ENCODE measurements around the gene L1CAM. TPM values are rescaled to one million over a fixed set of nuclear protein-coding genes. Genes with fewer than 3 reads are reported as not detected.
A peak's percentile ranks its signal among the peaks of the same experiment; 100 is the strongest.

The L1CAM gene
- total and polyA plus RNA-seq, 11 donors, result 0.99 to 11.0 (median 2.4) TPM

DNA sequence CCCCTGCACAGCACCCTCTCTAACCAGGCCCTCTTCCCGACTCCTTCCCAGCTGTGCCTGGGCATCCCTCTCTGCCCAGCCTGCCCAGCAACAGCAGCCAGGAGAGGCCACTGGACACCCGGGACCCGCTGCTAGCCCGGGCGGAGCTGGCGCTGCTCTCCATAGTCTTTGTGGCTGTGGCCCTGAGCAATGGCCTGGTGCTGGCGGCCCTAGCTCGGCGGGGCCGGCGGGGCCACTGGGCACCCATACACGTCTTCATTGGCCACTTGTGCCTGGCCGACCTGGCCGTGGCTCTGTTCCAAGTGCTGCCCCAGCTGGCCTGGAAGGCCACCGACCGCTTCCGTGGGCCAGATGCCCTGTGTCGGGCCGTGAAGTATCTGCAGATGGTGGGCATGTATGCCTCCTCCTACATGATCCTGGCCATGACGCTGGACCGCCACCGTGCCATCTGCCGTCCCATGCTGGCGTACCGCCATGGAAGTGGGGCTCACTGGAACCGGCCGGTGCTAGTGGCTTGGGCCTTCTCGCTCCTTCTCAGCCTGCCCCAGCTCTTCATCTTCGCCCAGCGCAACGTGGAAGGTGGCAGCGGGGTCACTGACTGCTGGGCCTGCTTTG, 19.6 kb upstream of the L1CAM start:
- H3K27ac ChIP-seq, result peak overlapping the region in 8 of 12 donors; percentile 19 to 79 (median 70)
- peak in 2 of 5 donors; percentile 26 to 59 for DNase-seq
- TF ChIP-seq, protein P1, sequence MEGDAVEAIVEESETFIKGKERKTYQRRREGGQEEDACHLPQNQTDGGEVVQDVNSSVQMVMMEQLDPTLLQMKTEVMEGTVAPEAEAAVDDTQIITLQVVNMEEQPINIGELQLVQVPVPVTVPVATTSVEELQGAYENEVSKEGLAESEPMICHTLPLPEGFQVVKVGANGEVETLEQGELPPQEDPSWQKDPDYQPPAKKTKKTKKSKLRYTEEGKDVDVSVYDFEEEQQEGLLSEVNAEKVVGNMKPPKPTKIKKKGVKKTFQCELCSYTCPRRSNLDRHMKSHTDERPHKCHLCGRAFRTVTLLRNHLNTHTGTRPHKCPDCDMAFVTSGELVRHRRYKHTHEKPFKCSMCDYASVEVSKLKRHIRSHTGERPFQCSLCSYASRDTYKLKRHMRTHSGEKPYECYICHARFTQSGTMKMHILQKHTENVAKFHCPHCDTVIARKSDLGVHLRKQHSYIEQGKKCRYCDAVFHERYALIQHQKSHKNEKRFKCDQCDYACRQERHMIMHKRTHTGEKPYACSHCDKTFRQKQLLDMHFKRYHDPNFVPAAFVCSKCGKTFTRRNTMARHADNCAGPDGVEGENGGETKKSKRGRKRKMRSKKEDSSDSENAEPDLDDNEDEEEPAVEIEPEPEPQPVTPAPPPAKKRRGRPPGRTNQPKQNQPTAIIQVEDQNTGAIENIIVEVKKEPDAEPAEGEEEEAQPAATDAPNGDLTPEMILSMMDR (IDR thresholded peaks at IDR 0.05), result no peak
- no peak for TF ChIP-seq POLR2A (IDR thresholded peaks at IDR 0.05)

DNA sequence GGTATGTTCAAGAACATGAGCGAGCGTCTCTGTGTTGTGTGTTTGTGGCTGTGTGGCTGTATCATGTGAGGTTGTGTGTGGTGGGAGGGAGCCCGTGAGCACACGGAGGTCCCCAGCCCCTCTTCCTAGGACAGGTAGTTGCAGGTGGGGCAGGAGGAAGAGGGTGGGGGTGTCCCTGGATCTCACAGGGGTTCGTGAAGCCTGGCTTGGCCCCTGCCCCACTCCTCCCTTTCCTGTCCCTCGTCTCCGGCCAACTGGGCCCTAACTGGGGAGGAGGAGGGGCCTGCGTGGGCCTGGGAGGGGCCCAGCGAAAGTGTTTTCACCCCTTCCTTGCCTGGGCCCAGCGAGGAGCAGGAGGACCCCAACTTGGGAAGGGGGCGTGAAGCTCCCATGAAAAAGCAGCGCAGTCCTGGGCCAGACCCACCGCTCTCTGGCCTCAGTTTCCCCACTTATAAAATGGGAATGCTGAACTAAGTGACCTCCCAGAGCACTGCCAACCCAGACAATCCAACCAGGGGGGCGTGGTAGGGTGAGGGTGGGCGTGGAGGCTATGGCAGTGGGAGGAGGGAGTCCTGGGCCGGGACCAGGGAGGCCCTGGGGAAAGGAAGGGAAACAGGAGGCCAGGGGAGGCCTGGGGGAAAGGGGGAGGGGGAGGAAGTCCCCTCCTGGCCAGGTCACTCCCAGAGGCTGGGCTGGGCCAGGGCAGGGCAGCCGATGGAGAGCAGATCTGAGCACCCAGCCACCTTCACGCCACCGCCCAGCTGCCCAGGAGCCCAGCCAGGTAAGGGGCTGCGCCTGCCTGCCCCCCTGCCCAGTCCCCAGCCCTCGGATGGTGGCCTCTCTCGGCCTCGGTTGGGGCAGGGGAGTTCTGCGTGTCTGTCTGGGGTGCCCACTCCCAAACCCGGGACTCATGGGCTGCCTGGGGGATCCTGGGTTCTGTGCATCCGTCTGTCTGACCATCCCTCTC, 18.3 kb upstream of the L1CAM start, which contains the start of gene AVPR2:
AVPR2 (plus strand) TSS at position 683 of the 967 bp plus-strand sequence. CDS start 473 bp downstream, outside the sequence.
- no peak for TF ChIP-seq POLR2A (IDR thresholded peaks at IDR 0.05)
- TF ChIP-seq, protein P1 (IDR thresholded peaks at IDR 0.05), result no peak
- 40 to 60% (median 51%) methylated on average over 22 to 26 of the region's 26 CpGs for WGBS, 4 donors
- DNase-seq (peak in 4 of 5 donors; percentile 46 to 55 (median 50)), ATAC-seq (peak; percentile 39 to 76 (median 56))
- H3K36me3 ChIP-seq, result peaks cover 0 to 1% (median 0%) of the 10 kb centered on the region in 9 donors
- peak within 1 kb of the TSS; percentile 19 to 79 (median 63) for H3K27ac ChIP-seq
- H3K4me1 ChIP-seq, result peaks cover 0 to 32% (median 6%) of the 10 kb centered on the region in 12 donors
- intact Hi-C loops (cut with DNase I), result loop anchor here in 3 of 10 donors (5.0 to 10.0 kb wide), 2 partner anchors 69 to 77 kb away; partner anchors contain the start of gene PDZD4 (in 2 of the 3)
- H3K9me3 ChIP-seq, result peaks cover 0 to under 1% (median 0%) of the 10 kb centered on the region in 12 donors
- H3K4me3 ChIP-seq, result peak within 1 kb of the TSS in 11 of 12 donors; percentile 1 to 57 (median 46)
- H3K27me3 ChIP-seq, result peaks cover 0 to 17% (median 0%) of the 10 kb centered on the region in 9 donors

More for the DNA sequence above, 19.6 kb upstream of the L1CAM start:
- peaks cover 0 to 10% (median 0%) of the 10 kb centered on the region in 9 donors for H3K36me3 ChIP-seq
- intact Hi-C loops (cut with DNase I), result loop anchor here in 2 of 10 donors (10.0 kb wide), 1 partner anchor 71 kb away; the partner anchor contains the start of gene PDZD4 (in 2 of the 2)
- WGBS, 4 donors, result 74 to 94% (median 86%) methylated on average over 14 to 32 of the region's 32 CpGs
- ATAC-seq, result no peak
- H3K4me3 ChIP-seq, result peak overlapping the region in 10 of 12 donors; percentile 1 to 57 (median 48)
- peaks cover 0 to 22% (median 0%) of the 10 kb centered on the region in 9 donors for H3K27me3 ChIP-seq
- H3K9me3 ChIP-seq, result no peaks in the 10 kb centered on the region
- peaks cover 0 to 27% (median 5%) of the 10 kb centered on the region in 12 donors for H3K4me1 ChIP-seq

DNA sequence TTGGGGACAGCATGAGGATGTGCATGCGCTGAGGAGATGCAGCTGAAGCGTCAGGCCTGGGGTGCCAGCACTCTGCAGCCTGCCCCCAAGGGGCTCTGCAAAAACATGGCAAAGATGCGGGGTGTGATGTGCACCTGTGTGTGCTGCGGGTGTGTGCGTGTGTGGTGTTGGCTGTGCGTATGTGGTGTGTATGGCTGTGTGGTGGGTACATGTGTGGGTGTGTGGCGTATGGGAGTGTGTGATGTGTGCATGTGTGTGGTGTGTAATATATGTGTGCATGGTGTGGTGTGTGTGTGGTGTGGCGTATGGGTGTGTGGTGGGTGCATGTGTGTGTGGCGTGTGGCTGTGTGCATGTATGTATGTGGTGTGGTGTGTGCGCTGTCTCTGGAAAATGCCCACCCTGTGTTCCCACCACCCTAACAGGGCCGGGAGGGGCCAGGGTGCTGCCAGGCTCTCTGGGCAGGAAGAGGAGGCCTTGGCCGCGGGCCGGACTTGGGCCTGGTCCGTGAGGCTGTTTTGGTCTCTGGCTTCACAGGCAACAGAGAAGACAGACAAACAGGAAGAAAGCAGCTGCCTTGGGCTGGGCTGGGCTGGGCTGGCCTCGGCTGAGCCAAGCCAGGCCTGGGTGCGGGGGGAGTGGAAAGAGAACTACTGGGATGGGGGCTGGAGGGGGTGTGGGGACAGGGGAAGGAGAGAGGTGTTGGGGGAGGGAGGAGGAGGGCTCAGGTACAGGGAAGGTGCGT, 17.4 kb upstream of the L1CAM start:
- peak overlapping the region; percentile 19 to 79 (median 62) for H3K27ac ChIP-seq
- peak in 2 of 5 donors; percentile 33 to 46 for DNase-seq
- peak overlapping the region in 4 of 12 donors; percentile 2 to 51 (median 28) for H3K4me3 ChIP-seq

More for the DNA sequence above, 17.4 kb upstream of the L1CAM start:
- Histone ChIP-seq H3K9me3 (peaks cover 0 to 6% (median 0%) of the 10 kb centered on the region in 12 donors), H3K27me3 (peaks cover 0 to 26% (median 0%) of the 10 kb centered on the region in 9 donors), H3K36me3 (no peaks in the 10 kb centered on the region), H3K4me1 (peaks cover 0 to 32% (median 6%) of the 10 kb centered on the region in 12 donors)
- WGBS, 4 donors, result 58 to 78% (median 60%) methylated on average over 14 to 18 of the region's 18 CpGs
- intact Hi-C loops (cut with DNase I), result loop anchor here in 3 of 10 donors (5.0 to 10.0 kb wide), 2 partner anchors 69 to 76 kb away; partner anchors contain the start of gene PDZD4 (in 2 of the 3)
- peak; percentile 22 to 45 (median 30) for ATAC-seq
- TF ChIP-seq, protein P1 (IDR thresholded peaks at IDR 0.05), result no peak
- no peak for TF ChIP-seq POLR2A (IDR thresholded peaks at IDR 0.05)
